DND-41 (cell line): ENCODE data around the gene ACAA1.

Experiments
- ATAC-seq: fragments of 200-7000 bp; cut with Tn5 transposase; 3 replicates; pipeline ENCODE4 v1.9.1; 2021; ENCODE audit warnings: low read depth; ENCODE audit not compliant: insufficient read depth
- DNase-seq: peaks from one replicate; pipeline ENCODE4 v3.0.0-alpha.2; 2020
- H2AFZ ChIP-seq: 2 replicates; pipeline ENCODE4 v1.6.0; 2012; ENCODE audit warnings: low read depth, low read length
- H3K27ac ChIP-seq: 2 replicates; pipeline ENCODE4 v1.5.1; 2012; ENCODE audit warnings: low read length, inconsistent platforms
- H3K27me3 ChIP-seq: fragments of 200-600 bp; sonication (generic); 2 replicates; pipeline ENCODE4 v1.6.0; 2012; ENCODE audit warnings: low read length, mild to moderate bottlenecking, inconsistent platforms; ENCODE audit not compliant: insufficient read depth, poor library complexity
- H3K36me3 ChIP-seq: 2 replicates; pipeline ENCODE4 v1.5.1; 2012; ENCODE audit warnings: low read length, inconsistent platforms; ENCODE audit not compliant: insufficient read depth
- H3K4me1 ChIP-seq: 2 replicates; pipeline ENCODE4 v1.5.1; 2012; ENCODE audit warnings: mild to moderate bottlenecking, low read length; ENCODE audit not compliant: insufficient read depth
- H3K4me2 ChIP-seq: 2 replicates; pipeline ENCODE4 v1.6.0; 2012; ENCODE audit warnings: mild to moderate bottlenecking, moderate library complexity, low read length, inconsistent platforms; ENCODE audit not compliant: insufficient read depth
- H3K4me3 ChIP-seq, 2 experiments: fragments of 200-600 bp in 1 of 2; shearing (Covaris generic) in 1 of 2; 2 replicates each; pipeline ENCODE4 v1.5.1; 2012 to 2016; ENCODE audit warnings: inconsistent platforms in 2 of 2, low read length in 2 of 2, mild to moderate bottlenecking in 2 of 2, low read depth in 1 of 2, moderate library complexity in 1 of 2
- H3K79me2 ChIP-seq: 2 replicates; pipeline ENCODE4 v1.6.0; 2012; ENCODE audit warnings: low read length, inconsistent platforms; ENCODE audit not compliant: insufficient read depth
- H3K9ac ChIP-seq: 2 replicates; pipeline ENCODE4 v1.6.0; 2012; ENCODE audit warnings: low read depth, mild to moderate bottlenecking, inconsistent platforms, low read length, moderate library complexity
- H3K9me3 ChIP-seq: 2 replicates; pipeline ENCODE4 v1.5.1; 2012; ENCODE audit warnings: low read length, moderate library complexity, mild to moderate bottlenecking, inconsistent platforms; ENCODE audit not compliant: insufficient read depth, severe bottlenecking
- H4K20me1 ChIP-seq: 2 replicates; pipeline ENCODE4 v1.6.0; 2012; ENCODE audit warnings: low read length; ENCODE audit not compliant: insufficient read depth
- EZH2 ChIP-seq: IDR thresholded peaks from 3 replicates; pipeline ENCODE4 v1.6.1; 2012; ENCODE audit warnings: borderline replicate concordance, low read depth, mild to moderate bottlenecking, moderate library complexity, low read length, inconsistent platforms; ENCODE audit not compliant: severe bottlenecking
- TF ChIP-seq, protein P1 (sequence below): IDR thresholded peaks from 2 replicates; pipeline ENCODE4 v1.5.1; 2012; ENCODE audit warnings: borderline replicate concordance, low read length, moderate library complexity, mild to moderate bottlenecking; ENCODE audit not compliant: poor library complexity, severe bottlenecking; ENCODE audit errors: extremely low read depth

ACAA1 gene

DNA sequence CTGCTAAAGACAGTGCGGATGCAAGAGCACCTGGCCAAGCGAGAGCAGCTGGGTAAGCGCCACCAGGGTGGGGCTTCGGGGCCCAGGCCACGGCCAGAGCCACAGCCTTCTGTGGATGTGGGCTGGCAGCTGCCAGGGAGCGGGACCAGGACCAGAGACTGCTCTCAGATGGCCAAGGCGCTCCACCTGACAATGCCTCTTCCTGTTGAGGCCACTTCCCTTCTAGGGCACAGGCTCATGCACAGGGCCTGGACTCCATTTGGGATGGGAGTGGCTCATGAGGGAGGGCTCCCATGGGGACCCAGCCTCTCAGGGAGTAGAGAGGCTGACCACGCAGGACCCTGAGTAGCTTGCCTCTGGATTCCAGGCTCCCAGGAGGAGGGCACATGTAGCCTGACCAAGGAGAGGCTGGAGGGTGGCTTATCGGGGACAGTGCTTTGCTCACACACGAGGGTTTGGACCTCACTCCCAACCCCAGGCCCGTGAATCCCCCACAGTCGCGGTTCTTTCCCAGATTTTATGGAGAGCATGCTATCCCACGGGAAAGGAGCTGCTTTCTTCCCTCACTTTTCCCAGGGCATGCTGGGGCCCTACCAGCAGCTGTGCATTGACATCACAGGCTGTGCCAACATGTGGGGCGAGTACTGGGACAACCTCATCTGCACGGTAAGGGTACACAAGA is 25.1 kb downstream of the ACAA1 start:
- no peak for ATAC-seq

DNA sequence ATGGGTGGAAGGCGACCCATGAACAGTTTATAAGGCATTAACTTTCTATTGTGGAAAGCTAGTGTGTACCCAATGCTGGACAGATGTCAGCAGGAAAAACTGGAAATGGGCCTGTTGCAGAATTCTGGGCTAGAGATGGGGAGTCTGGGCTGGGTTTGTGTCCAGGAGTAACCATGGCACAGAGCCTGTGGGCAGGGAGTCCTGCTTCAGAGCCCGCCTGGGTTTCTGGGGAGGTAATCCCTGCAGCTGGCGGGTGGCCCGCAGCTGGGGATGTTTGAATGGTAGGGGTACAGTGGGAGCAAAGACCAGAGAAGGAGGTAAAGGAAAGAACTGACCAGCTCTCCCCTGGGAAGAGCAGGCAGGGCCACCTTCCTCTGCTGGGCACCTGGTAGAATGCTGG is 25.7 kb downstream of the ACAA1 start:
- Histone ChIP-seq H4K20me1 (peaks cover 2% of the 10 kb centered on the region; the same call in 1 of the 2 replicates), H3K27ac (no peak overlapping the region), H3K36me3 (no peaks in the 10 kb centered on the region), H3K4me1 (no peaks in the 10 kb centered on the region), H3K9ac (no peak overlapping the region), H3K4me2 (no peak overlapping the region), H2AFZ (no peak overlapping the region), H3K79me2 (no peaks in the 10 kb centered on the region), H3K9me3 (no peaks in the 10 kb centered on the region), H3K4me3 (no peak overlapping the region), H3K27me3 (no peaks in the 10 kb centered on the region)
- ATAC-seq (no peak), DNase-seq (no peak)
- TF ChIP-seq EZH2: no peak
- TF ChIP-seq, protein P1, sequence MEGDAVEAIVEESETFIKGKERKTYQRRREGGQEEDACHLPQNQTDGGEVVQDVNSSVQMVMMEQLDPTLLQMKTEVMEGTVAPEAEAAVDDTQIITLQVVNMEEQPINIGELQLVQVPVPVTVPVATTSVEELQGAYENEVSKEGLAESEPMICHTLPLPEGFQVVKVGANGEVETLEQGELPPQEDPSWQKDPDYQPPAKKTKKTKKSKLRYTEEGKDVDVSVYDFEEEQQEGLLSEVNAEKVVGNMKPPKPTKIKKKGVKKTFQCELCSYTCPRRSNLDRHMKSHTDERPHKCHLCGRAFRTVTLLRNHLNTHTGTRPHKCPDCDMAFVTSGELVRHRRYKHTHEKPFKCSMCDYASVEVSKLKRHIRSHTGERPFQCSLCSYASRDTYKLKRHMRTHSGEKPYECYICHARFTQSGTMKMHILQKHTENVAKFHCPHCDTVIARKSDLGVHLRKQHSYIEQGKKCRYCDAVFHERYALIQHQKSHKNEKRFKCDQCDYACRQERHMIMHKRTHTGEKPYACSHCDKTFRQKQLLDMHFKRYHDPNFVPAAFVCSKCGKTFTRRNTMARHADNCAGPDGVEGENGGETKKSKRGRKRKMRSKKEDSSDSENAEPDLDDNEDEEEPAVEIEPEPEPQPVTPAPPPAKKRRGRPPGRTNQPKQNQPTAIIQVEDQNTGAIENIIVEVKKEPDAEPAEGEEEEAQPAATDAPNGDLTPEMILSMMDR: no peak

More for the DNA sequence above, 25.1 kb downstream of the ACAA1 start:
- no peak overlapping the region for H3K4me2 ChIP-seq
- no peak overlapping the region for H3K9ac ChIP-seq
- no peak overlapping the region for H3K27ac ChIP-seq
- no peak overlapping the region for H3K4me3 ChIP-seq
- no peaks in the 10 kb centered on the region for H3K4me1 ChIP-seq
- no peaks in the 10 kb centered on the region for H3K79me2 ChIP-seq
- no peak for DNase-seq
- H3K9me3 ChIP-seq: no peaks in the 10 kb centered on the region
- H3K27me3 ChIP-seq: no peaks in the 10 kb centered on the region
- peaks cover 2% of the 10 kb centered on the region; the same call in 1 of the 2 replicates for H4K20me1 ChIP-seq
- TF ChIP-seq, protein P1: no peak
- no peak for TF ChIP-seq EZH2
- H2AFZ ChIP-seq: no peak overlapping the region
- H3K36me3 ChIP-seq: no peaks in the 10 kb centered on the region

DNA sequence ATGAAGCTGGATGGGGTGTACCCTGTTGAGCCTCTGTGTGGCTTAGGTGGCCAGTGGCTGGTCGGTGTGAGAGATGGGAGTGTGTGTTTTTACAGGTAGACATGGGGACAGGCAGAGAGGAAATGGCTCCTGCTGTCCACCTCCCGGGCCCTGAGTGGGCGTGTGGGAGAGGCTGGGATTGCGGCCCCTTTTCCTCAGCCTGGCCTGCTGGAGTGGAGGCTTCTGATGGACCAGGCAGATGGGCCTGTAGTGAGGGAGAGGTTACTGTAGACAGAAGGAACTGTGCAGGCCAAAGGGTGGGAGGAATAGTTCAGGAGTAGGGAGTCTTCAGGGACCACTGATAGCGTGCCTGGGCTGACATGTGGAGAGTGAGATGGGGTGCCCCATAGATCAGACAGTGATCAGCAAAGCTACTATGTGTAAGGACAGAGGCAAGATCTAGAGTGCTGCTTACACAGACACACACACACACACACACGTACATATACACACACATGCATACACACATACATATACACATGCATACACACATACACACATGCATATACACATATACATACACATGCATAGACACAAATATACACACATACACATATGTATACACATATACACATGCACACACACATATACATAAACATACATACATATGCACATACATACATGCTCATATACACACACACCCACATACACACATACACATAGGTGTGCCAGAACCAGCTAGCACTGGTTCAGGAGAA is 26.4 kb downstream of the ACAA1 start:
- Histone ChIP-seq H3K27ac (no peak overlapping the region), H3K9me3 (peaks cover 2% of the 10 kb centered on the region), H3K79me2 (no peaks in the 10 kb centered on the region), H4K20me1 (peaks cover 2% of the 10 kb centered on the region; the same call in 1 of the 2 replicates), H3K4me3 (no peak overlapping the region), H3K36me3 (no peaks in the 10 kb centered on the region), H3K27me3 (no peaks in the 10 kb centered on the region), H3K4me1 (no peaks in the 10 kb centered on the region), H3K4me2 (no peak overlapping the region), H2AFZ (no peak overlapping the region), H3K9ac (no peak overlapping the region)
- DNase-seq (no peak), ATAC-seq (no peak)
- no peak for TF ChIP-seq EZH2
- TF ChIP-seq, protein P1: no peak
